Progenitor cell of endocrine pancreas (in vitro differentiated cells): ENCODE data around the gene ADAMTS16. TPM values are rescaled to one million over a fixed set of nuclear protein-coding genes. Genes with fewer than 3 reads are reported as not detected.

Experiments
- DNase-seq: peaks from one replicate; pipeline ENCODE4 v3.0.0; 2021; ENCODE audit warnings: low spot score; ENCODE audit not compliant: unreplicated experiment
- H3K27ac Mint-ChIP-seq: 2 replicates; pipeline ENCODE4 v1.8.0; 2021; ENCODE audit warnings: mild to moderate bottlenecking, moderate library complexity, mixed read lengths
- H3K27me3 Mint-ChIP-seq: 2 replicates; pipeline ENCODE4 v1.8.0; 2021; ENCODE audit warnings: mixed read lengths
- H3K36me3 Mint-ChIP-seq: 2 replicates; pipeline ENCODE4 v1.8.0; 2022; ENCODE audit warnings: mixed read lengths; ENCODE audit not compliant: insufficient read depth
- H3K4me1 Mint-ChIP-seq: 2 replicates; pipeline ENCODE4 v1.8.0; 2021; ENCODE audit warnings: low read depth, mixed read lengths
- H3K4me3 Mint-ChIP-seq: 2 replicates; pipeline ENCODE4 v1.8.0; 2021; ENCODE audit warnings: low read depth, mild to moderate bottlenecking, moderate library complexity, mixed read lengths
- H3K9me3 Mint-ChIP-seq: 2 replicates; pipeline ENCODE4 v1.8.0; 2021; ENCODE audit warnings: low read depth, mixed read lengths
- total RNA-seq: library from RNA; stranded (reverse); gene quantifications from 2 replicates; pipeline ENCODE4 v1.2.1, GENCODE V29; 2021
- TF ChIP-seq, protein P1 (sequence below): fragments of 200-600 bp; sonication (generic); IDR thresholded peaks from one replicate; pipeline ENCODE4 v1.5.0; 2021; ENCODE audit warnings: antibody characterized with exemption, mild to moderate bottlenecking; ENCODE audit not compliant: unreplicated experiment

ADAMTS16 gene
- total RNA-seq, 1 donor from 2014 or later, result 40.7 TPM

DNA sequence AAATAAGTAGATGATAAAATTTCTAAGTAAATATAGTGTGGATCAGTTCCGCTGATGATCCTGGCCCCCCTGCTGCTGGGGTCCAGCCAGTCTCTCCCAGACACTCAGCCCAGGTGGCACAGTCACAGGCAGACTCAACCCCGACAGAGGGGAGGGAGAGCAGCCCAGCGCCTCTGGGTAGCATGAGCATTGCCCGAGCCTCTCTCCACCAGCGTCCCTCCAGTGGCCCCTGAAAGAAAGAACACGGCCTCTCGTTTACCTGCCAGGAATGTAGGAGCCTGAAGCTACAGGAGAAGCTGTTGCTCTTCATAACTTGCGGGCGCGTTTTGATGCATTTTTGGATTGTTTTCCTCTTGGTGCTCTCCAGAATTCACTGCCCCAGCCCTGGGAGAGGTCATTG is 213.6 kb downstream of the ADAMTS16 start:
- H3K9me3 Mint-ChIP-seq, result no peaks in the 10 kb centered on the region
- DNase-seq, result no peak
- no peaks in the 10 kb centered on the region for H3K27me3 Mint-ChIP-seq
- no peak overlapping the region for H3K27ac Mint-ChIP-seq
- TF ChIP-seq, protein P1, sequence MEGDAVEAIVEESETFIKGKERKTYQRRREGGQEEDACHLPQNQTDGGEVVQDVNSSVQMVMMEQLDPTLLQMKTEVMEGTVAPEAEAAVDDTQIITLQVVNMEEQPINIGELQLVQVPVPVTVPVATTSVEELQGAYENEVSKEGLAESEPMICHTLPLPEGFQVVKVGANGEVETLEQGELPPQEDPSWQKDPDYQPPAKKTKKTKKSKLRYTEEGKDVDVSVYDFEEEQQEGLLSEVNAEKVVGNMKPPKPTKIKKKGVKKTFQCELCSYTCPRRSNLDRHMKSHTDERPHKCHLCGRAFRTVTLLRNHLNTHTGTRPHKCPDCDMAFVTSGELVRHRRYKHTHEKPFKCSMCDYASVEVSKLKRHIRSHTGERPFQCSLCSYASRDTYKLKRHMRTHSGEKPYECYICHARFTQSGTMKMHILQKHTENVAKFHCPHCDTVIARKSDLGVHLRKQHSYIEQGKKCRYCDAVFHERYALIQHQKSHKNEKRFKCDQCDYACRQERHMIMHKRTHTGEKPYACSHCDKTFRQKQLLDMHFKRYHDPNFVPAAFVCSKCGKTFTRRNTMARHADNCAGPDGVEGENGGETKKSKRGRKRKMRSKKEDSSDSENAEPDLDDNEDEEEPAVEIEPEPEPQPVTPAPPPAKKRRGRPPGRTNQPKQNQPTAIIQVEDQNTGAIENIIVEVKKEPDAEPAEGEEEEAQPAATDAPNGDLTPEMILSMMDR, result no peak
- no peak overlapping the region for H3K4me3 Mint-ChIP-seq
- H3K36me3 Mint-ChIP-seq, result no peaks in the 10 kb centered on the region
- peaks cover 41% of the 10 kb centered on the region for H3K4me1 Mint-ChIP-seq

DNA sequence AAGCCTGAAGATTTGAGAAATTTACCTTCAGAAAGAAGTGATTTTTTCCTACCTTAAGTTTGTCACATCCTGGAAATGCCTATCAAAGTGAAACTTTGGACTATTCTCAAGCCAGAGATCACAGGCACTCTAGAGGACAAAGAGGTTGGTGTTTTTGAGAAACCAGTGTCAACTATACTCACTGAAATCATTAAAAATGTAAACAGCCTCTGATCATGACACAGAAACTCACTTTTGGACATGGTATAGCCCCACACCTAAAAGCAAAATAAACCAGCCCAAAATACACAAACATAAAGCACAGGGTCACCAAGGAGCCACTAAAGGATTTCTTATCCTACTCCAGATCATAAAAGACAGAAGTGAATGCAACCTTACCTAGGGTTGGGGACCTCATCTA is 216.6 kb downstream of the ADAMTS16 start:
- no peak for DNase-seq
- Mint-ChIP-seq H3K4me1 (peaks cover 41% of the 10 kb centered on the region), H3K9me3 (no peaks in the 10 kb centered on the region), H3K4me3 (no peak overlapping the region), H3K36me3 (no peaks in the 10 kb centered on the region), H3K27me3 (no peaks in the 10 kb centered on the region), H3K27ac (no peak overlapping the region)
- TF ChIP-seq, protein P1, result no peak

DNA sequence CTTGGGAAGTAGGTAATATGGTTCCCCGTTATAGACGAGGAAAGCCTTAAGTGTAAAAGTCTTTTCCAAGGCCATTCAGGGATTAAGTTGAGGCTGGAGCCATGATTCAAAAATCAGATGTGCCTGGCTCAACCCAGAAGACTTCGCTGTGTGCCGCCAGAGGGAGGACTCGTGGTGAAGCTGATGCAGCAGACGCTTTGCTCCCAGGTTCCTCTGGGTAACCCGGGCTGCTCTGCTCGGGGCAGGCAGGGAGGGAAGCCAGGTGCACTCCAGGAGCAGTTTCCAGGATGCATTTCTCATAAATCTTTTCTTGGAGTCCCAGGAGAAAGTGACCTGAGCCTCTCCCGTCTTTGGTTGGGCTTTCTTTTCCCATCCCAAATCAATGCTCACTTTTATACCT is 219.5 kb downstream of the ADAMTS16 start:
- no peaks in the 10 kb centered on the region for H3K9me3 Mint-ChIP-seq
- H3K36me3 Mint-ChIP-seq, result no peaks in the 10 kb centered on the region
- H3K4me1 Mint-ChIP-seq, result peaks cover 54% of the 10 kb centered on the region
- TF ChIP-seq, protein P1, result no peak
- H3K27me3 Mint-ChIP-seq, result no peaks in the 10 kb centered on the region
- no peak for DNase-seq
- no peak overlapping the region for H3K4me3 Mint-ChIP-seq
- H3K27ac Mint-ChIP-seq, result no peak overlapping the region

- no peaks in the 10 kb centered on the region for H3K9me3 Mint-ChIP-seq
- H3K27me3 Mint-ChIP-seq, result no peaks in the 10 kb centered on the region
- no peak for DNase-seq
- H3K36me3 Mint-ChIP-seq, result no peaks in the 10 kb centered on the region
- H3K4me3 Mint-ChIP-seq, result no peak overlapping the region
- H3K27ac Mint-ChIP-seq, result no peak overlapping the region
- TF ChIP-seq, protein P1, result no peak
- H3K4me1 Mint-ChIP-seq, result peaks cover 54% of the 10 kb centered on the region
These were observed 220.3 kb downstream of the ADAMTS16 start for GRCh38 chr5:5360363-5360940.

GRCh38 chr5:5360941-5361520 is 220.9 kb downstream of the ADAMTS16 start:
- Mint-ChIP-seq H3K9me3 (no peaks in the 10 kb centered on the region), H3K4me3 (no peak overlapping the region), H3K27me3 (no peaks in the 10 kb centered on the region), H3K27ac (peak overlapping the region; percentile 79), H3K36me3 (no peaks in the 10 kb centered on the region), H3K4me1 (peaks cover 51% of the 10 kb centered on the region)
- no peak for DNase-seq
- TF ChIP-seq, protein P1, result no peak
